Measurements from ENCODE around the gene CDC14B.

The CDC14B gene

GRCh38 chr9:96574455-96574854 is 45.2 kb downstream of the CDC14B start:
- TF ChIP-seq, protein P1, sequence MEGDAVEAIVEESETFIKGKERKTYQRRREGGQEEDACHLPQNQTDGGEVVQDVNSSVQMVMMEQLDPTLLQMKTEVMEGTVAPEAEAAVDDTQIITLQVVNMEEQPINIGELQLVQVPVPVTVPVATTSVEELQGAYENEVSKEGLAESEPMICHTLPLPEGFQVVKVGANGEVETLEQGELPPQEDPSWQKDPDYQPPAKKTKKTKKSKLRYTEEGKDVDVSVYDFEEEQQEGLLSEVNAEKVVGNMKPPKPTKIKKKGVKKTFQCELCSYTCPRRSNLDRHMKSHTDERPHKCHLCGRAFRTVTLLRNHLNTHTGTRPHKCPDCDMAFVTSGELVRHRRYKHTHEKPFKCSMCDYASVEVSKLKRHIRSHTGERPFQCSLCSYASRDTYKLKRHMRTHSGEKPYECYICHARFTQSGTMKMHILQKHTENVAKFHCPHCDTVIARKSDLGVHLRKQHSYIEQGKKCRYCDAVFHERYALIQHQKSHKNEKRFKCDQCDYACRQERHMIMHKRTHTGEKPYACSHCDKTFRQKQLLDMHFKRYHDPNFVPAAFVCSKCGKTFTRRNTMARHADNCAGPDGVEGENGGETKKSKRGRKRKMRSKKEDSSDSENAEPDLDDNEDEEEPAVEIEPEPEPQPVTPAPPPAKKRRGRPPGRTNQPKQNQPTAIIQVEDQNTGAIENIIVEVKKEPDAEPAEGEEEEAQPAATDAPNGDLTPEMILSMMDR (IDR thresholded peaks at IDR 0.05; ENCODE audit: control extremely low read depth, extremely low read depth, low read depth, missing control alignments) = no peak
- CTCF ChIA-PET = interaction anchor here (1.8 kb wide), 1 partner anchor 8 kb away, joined by 4 read pairs; no protein-coding TSS in a partner anchor
- POLR2A ChIA-PET = no interaction called here
- DNase-seq (ENCODE audit: extremely low spot score) = no peak

DNA sequence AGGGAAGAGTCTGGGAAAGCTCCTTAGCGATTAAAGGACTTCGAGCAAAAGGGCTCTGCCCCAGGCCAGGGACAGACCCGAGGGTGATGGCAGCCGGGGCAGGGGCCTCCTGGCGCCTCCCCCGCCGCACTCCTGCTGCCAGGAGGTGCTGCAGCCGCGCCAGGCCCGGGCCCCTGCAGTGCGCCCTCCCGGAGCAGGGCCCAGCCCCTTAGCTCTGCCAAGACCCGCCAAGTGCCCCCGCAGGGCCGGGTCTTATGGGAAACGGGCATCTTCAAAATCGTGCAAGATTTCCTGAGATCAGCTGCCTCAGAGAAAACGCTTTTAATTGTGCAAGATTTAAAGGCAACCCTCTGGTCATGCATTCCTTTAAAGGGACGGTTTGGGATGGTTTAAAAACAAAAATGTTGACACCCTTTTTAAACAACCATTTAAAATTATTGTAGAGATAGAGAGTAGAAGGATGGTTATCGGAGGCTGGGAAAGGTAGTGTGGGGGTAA is 52.4 kb downstream of the CDC14B start:
- DNase-seq (ENCODE audit: extremely low spot score) = peak; percentile 54
- CTCF ChIA-PET = interaction anchor here (0.6 to 2.2 kb wide), 7 partner anchors 8 to 240 kb away, joined by 3 to 7 read pairs (median 3); partner anchors contain the start of gene HABP4
- POLR2A ChIA-PET = no interaction called here
- TF ChIP-seq, protein P1 (IDR thresholded peaks at IDR 0.05; ENCODE audit: control extremely low read depth, extremely low read depth, low read depth, missing control alignments) = no peak

DNA sequence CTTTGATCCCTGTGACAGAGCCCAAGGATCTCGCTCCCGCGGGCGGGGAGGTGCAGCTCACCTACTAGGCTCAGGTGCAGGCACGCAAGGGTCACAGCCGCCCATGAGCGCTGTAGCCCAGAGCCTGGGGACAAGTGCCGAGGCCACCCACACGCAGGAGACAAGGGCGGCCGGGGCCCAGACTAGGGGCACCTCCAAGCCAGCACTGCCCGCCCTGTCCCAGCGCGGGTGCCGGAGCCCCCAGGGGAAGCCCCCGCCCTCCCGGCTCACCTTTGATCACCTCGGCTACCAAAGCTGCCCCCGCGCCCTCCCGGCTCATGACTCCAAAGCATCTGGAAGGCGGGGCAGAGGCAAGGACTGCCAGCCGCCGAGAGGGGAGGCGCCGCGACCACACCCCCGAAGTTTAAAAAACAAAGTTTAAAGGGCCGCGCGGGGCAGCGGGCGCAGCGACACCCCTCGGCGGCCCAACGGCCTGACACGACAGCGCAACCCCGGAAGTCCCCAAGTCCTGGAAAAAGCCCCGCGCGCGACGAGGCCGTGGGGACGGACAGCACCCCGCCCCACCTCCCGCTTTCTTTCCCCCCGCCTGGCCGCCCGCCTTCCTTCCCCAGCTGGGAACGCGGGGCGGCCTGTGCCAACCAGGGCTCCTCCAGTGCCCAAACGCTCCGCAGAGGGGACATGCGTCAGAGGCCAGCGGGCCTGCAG is 53.0 kb downstream of the CDC14B start:
- ChIA-PET CTCF (interaction anchor here (0.5 to 2.2 kb wide), 9 partner anchors 8 to 1361 kb away, joined by 3 to 7 read pairs (median 3); partner anchors contain the start of gene HABP4), POLR2A (no interaction called here)
- peak; percentile 90 for DNase-seq (ENCODE audit: extremely low spot score)
- TF ChIP-seq, protein P1 (IDR thresholded peaks at IDR 0.05; ENCODE audit: control extremely low read depth, extremely low read depth, low read depth, missing control alignments) = peak; percentile 78

DNA sequence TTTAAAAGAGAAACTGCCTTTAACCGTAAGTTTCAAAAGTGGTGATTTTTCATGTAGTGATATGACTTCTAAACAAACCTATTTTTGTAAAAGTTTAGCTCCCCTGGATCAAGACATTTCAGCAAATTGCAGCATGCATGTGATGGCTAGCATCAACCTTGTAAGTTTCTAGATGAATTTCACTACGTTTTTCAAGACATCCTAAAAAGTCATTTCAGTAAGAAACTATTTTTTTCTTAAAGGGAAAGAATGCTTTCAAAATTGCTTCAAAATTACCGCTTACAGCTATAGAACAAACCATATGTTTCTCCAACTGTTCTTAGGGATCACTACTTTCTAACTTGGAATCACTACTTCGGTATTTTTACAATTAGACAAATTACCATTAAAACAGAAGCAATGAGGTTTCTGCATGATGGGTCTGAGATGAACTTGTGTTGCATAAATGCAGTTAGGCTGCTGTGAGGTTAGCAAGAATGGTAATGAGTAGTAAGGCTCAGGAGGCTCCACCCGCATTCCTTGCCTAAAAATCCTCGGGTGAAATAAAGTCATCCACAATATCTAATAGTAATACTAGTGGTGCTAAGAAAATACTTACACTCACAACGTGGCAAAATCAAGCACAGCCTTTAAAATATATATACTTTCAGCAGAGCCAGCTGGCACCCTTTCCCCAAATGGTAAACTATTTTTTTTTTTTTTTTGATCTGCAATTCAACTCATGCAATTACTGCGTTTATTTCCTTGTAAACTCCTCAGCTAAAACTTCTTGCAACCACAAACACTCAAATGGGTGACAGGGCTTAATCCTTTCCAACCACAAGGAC is 53.8 kb downstream of the CDC14B start:
- POLR2A ChIA-PET = no interaction called here
- CTCF ChIA-PET = interaction anchor here (0.5 to 2.2 kb wide), 5 partner anchors 9 to 1360 kb away, joined by 3 to 7 read pairs (median 3); partner anchors contain the start of gene HABP4
- DNase-seq (ENCODE audit: extremely low spot score) = no peak
- TF ChIP-seq, protein P1 (IDR thresholded peaks at IDR 0.05; ENCODE audit: control extremely low read depth, extremely low read depth, low read depth, missing control alignments) = no peak

- TF ChIP-seq, protein P1 (IDR thresholded peaks at IDR 0.05; ENCODE audit: control extremely low read depth, extremely low read depth, low read depth, missing control alignments) = no peak
- ChIA-PET POLR2A (no interaction called here), CTCF (no interaction called here)
- DNase-seq (ENCODE audit: extremely low spot score) = no peak
These were observed 55.4 kb downstream of the CDC14B start for GRCh38 chr9:96564217-96564616.

GRCh38 chr9:96559339-96559943 is 60.2 kb downstream of the CDC14B start:
- POLR2A ChIA-PET = no interaction called here
- CTCF ChIA-PET = interaction anchor here (0.6 kb wide), 1 partner anchor 104 kb away, joined by 3 read pairs; no protein-coding TSS in a partner anchor
- DNase-seq (ENCODE audit: extremely low spot score) = no peak
- TF ChIP-seq, protein P1 (IDR thresholded peaks at IDR 0.05; ENCODE audit: control extremely low read depth, extremely low read depth, low read depth, missing control alignments) = no peak
